ENCODE measurements around the gene WDHD1.
"Not testable (repeated sequence)": the region's sequence is repeated elsewhere in the genome, so short reads cannot be mapped to it uniquely, and the experiment has no call there.

The WDHD1 gene

GRCh38 chr14:54918427-54918826, 108.5 kb downstream of the WDHD1 start:
- no peak for TF ChIP-seq CTCF (conservative IDR thresholded peaks at IDR 0.05; ENCODE audit: low read depth, low read length)
- no peaks in the 10 kb centered on the region for H3K79me2 ChIP-seq (ENCODE audit: insufficient read depth, low read depth)
- H4K20me1 ChIP-seq (ENCODE audit: insufficient read depth): no peaks in the 10 kb centered on the region
- H3K9ac ChIP-seq: no peak overlapping the region
- no peaks in the 10 kb centered on the region for H3K27me3 ChIP-seq (ENCODE audit: insufficient read depth, low read depth)
- H3K36me3 ChIP-seq (ENCODE audit: insufficient read depth): no peaks in the 10 kb centered on the region
- no peak overlapping the region for H3K4me2 ChIP-seq
- no peak overlapping the region for H3K4me3 ChIP-seq (IDR thresholded peaks at IDR 0.05; ENCODE audit: insufficient read depth, low read depth, low read length)
- H3K27ac ChIP-seq: no peak overlapping the region
- no peaks in the 10 kb centered on the region for H3K4me1 ChIP-seq (ENCODE audit: low read depth, poor library complexity, severe bottlenecking)
- no peak overlapping the region for H2AFZ ChIP-seq (ENCODE audit: low read depth)

GRCh38 chr14:54916101-54916500, 110.8 kb downstream of the WDHD1 start:
- H3K27me3 ChIP-seq (ENCODE audit: insufficient read depth, low read depth): no peaks in the 10 kb centered on the region
- no peak overlapping the region for H3K27ac ChIP-seq
- no peaks in the 10 kb centered on the region for H3K36me3 ChIP-seq (ENCODE audit: insufficient read depth)
- no peaks in the 10 kb centered on the region for H3K79me2 ChIP-seq (ENCODE audit: insufficient read depth, low read depth)
- H3K9ac ChIP-seq: no peak overlapping the region
- H3K4me1 ChIP-seq (ENCODE audit: low read depth, poor library complexity, severe bottlenecking): no peaks in the 10 kb centered on the region
- H3K4me2 ChIP-seq: no peak overlapping the region
- H2AFZ ChIP-seq (ENCODE audit: low read depth): no peak overlapping the region
- no peaks in the 10 kb centered on the region for H4K20me1 ChIP-seq (ENCODE audit: insufficient read depth)
- H3K4me3 ChIP-seq (IDR thresholded peaks at IDR 0.05; ENCODE audit: insufficient read depth, low read depth, low read length): no peak overlapping the region
- TF ChIP-seq CTCF (conservative IDR thresholded peaks at IDR 0.05; ENCODE audit: low read depth, low read length): no peak

- Histone ChIP-seq H4K20me1 (ENCODE audit: insufficient read depth) (no peaks in the 10 kb centered on the region), H3K36me3 (ENCODE audit: insufficient read depth) (no peaks in the 10 kb centered on the region), H3K27me3 (ENCODE audit: insufficient read depth, low read depth) (no peaks in the 10 kb centered on the region), H2AFZ (ENCODE audit: low read depth) (no peak overlapping the region), H3K4me2 (no peak overlapping the region), H3K27ac (no peak overlapping the region), H3K9ac (no peak overlapping the region), H3K4me3 (IDR thresholded peaks at IDR 0.05; ENCODE audit: insufficient read depth, low read depth, low read length) (no peak overlapping the region), H3K4me1 (ENCODE audit: low read depth, poor library complexity, severe bottlenecking) (peaks cover 39% of the 10 kb centered on the region), H3K79me2 (ENCODE audit: insufficient read depth, low read depth) (no peaks in the 10 kb centered on the region)
- no peak for TF ChIP-seq CTCF (conservative IDR thresholded peaks at IDR 0.05; ENCODE audit: low read depth, low read length)
These were observed 116.9 kb downstream of the WDHD1 start for GRCh38 chr14:54909817-54910558.

GRCh38 chr14:54908973-54909372, 117.9 kb downstream of the WDHD1 start:
- H3K79me2 ChIP-seq (ENCODE audit: insufficient read depth, low read depth); H2AFZ ChIP-seq (ENCODE audit: low read depth); H3K4me3 ChIP-seq (IDR thresholded peaks at IDR 0.05; ENCODE audit: insufficient read depth, low read depth, low read length); H3K27me3 ChIP-seq (ENCODE audit: insufficient read depth, low read depth); H3K9ac ChIP-seq; H4K20me1 ChIP-seq (ENCODE audit: insufficient read depth); H3K27ac ChIP-seq; H3K4me2 ChIP-seq; H3K36me3 ChIP-seq (ENCODE audit: insufficient read depth): not testable (repeated sequence)
- peaks cover 39% of the 10 kb centered on the region for H3K4me1 ChIP-seq (ENCODE audit: low read depth, poor library complexity, severe bottlenecking)

GRCh38 chr14:54908190-54908589, 118.7 kb downstream of the WDHD1 start:
- Histone ChIP-seq H3K9ac (peak overlapping the region; percentile 16; the same call in 1 of the 2 replicates), H3K27ac (peak overlapping the region; percentile 52), H3K4me3 (IDR thresholded peaks at IDR 0.05; ENCODE audit: insufficient read depth, low read depth, low read length) (no peak overlapping the region), H2AFZ (ENCODE audit: low read depth) (peak overlapping the region; percentile 24), H3K79me2 (ENCODE audit: insufficient read depth, low read depth) (no peaks in the 10 kb centered on the region), H3K36me3 (ENCODE audit: insufficient read depth) (no peaks in the 10 kb centered on the region), H3K4me1 (ENCODE audit: low read depth, poor library complexity, severe bottlenecking) (peaks cover 42% of the 10 kb centered on the region), H3K27me3 (ENCODE audit: insufficient read depth, low read depth) (no peaks in the 10 kb centered on the region), H4K20me1 (ENCODE audit: insufficient read depth) (no peaks in the 10 kb centered on the region), H3K4me2 (peak overlapping the region; percentile 58)
- no peak for TF ChIP-seq CTCF (conservative IDR thresholded peaks at IDR 0.05; ENCODE audit: low read depth, low read length)
